HUDEP-2 (cell line): ENCODE data around the gene TRIOBP.
A peak's percentile ranks its signal among the peaks of the same experiment; 100 is the strongest.
"Not testable (repeated sequence)": the region's sequence is repeated elsewhere in the genome, so short reads cannot be mapped to it uniquely, and the experiment has no call there.

Source experiments
- DNase-seq, 76 experiments: peaks; one replicate each; lab custom pipeline; 2025; ENCODE audit not compliant: unreplicated experiment in 76 of 76; lab: John Stamatoyannopoulos, UW

TRIOBP gene

GRCh38 chr22:37686002-37686982 is 10.6 kb upstream of the TRIOBP start, which contains the start of gene NOL12:
TSS of gene NOL12 (plus strand) at chr22:37686343. CDS start at chr22:37686393, 50 bp downstream.
- DNase-seq: peak in 71 of 76 experiments; percentile 12 to 82 (median 65)

- no peak for DNase-seq
These were observed 6.4 kb upstream of the TRIOBP start for GRCh38 chr22:37690407-37690806.

- DNase-seq: no peak
These were observed 5.8 kb upstream of the TRIOBP start for GRCh38 chr22:37690901-37691504.

- no peak for DNase-seq
These were observed 4.1 kb upstream of the TRIOBP start for GRCh38 chr22:37692627-37693285.

GRCh38 chr22:37694131-37694530 is 2.7 kb upstream of the TRIOBP start:
- not testable (repeated sequence) for DNase-seq

GRCh38 chr22:37696260-37696656 is 590 bp upstream of the TRIOBP start:
- not testable (repeated sequence) for DNase-seq

GRCh38 chr22:37697538-37697835 is 639 bp downstream of the TRIOBP start:
- no peak for DNase-seq

GRCh38 chr22:37701141-37701786 is 4.4 kb downstream of the TRIOBP start:
- no peak for DNase-seq

GRCh38 chr22:37703906-37704305 is 7.1 kb downstream of the TRIOBP start:
- no peak for DNase-seq

GRCh38 chr22:37704645-37705044 is 7.8 kb downstream of the TRIOBP start:
- no peak for DNase-seq

- DNase-seq: no peak
These were observed 8.4 kb downstream of the TRIOBP start for GRCh38 chr22:37705205-37705604.

GRCh38 chr22:37708580-37709444 is 12.0 kb downstream of the TRIOBP start:
- no peak for DNase-seq

- no peak for DNase-seq
These were observed 12.6 kb downstream of the TRIOBP start for GRCh38 chr22:37709445-37709765.

- DNase-seq: no peak
These were observed 13.8 kb downstream of the TRIOBP start for GRCh38 chr22:37710675-37711074.

GRCh38 chr22:37711490-37711889 is 14.6 kb downstream of the TRIOBP start:
- no peak for DNase-seq

- DNase-seq: no peak
These were observed 16.9 kb downstream of the TRIOBP start for GRCh38 chr22:37713761-37714160.

- DNase-seq: no peak
These were observed 17.8 kb downstream of the TRIOBP start for GRCh38 chr22:37714634-37715033.

GRCh38 chr22:37715760-37716159 is 18.9 kb downstream of the TRIOBP start:
- DNase-seq: no peak

- DNase-seq: no peak
These were observed 19.9 kb downstream of the TRIOBP start for GRCh38 chr22:37716708-37717107.

- DNase-seq: not testable (repeated sequence)
These were observed 20.4 kb downstream of the TRIOBP start for GRCh38 chr22:37717235-37717634.
